GM19468 (cell line): ENCODE data around the gene LETM1.

Source experiments
- ATAC-seq: cut with Tn5 transposase; IDR thresholded peaks from one replicate; pipeline ENCODE4 v1.9.1; 2021; ENCODE audit warnings: mild to moderate bottlenecking, moderate library complexity, moderate number of reproducible peaks; ENCODE audit not compliant: unreplicated experiment; ENCODE audit errors: extremely low read depth

Gene LETM1

GRCh38 chr4:1784789-1785591 is 71.0 kb downstream of the LETM1 start:
- no peak for ATAC-seq

GRCh38 chr4:1784395-1784788 is 71.6 kb downstream of the LETM1 start:
- ATAC-seq: no peak

- no peak for ATAC-seq
These were observed 72.0 kb downstream of the LETM1 start for GRCh38 chr4:1783970-1784369.

GRCh38 chr4:1783015-1783414 is 72.9 kb downstream of the LETM1 start:
- no peak for ATAC-seq

GRCh38 chr4:1780435-1780834 is 75.5 kb downstream of the LETM1 start:
- ATAC-seq: no peak

- no peak for ATAC-seq
These were observed 76.2 kb downstream of the LETM1 start for GRCh38 chr4:1779588-1780382.

- no peak for ATAC-seq
These were observed 77.1 kb downstream of the LETM1 start for GRCh38 chr4:1778642-1779392.

- ATAC-seq: no peak
These were observed 77.9 kb downstream of the LETM1 start for GRCh38 chr4:1777822-1778641.

- ATAC-seq: no peak
These were observed 79.3 kb downstream of the LETM1 start for GRCh38 chr4:1776521-1777161.

GRCh38 chr4:1775731-1776500 is 80.0 kb downstream of the LETM1 start:
- ATAC-seq: no peak

GRCh38 chr4:1773754-1774153 is 82.2 kb downstream of the LETM1 start:
- no peak for ATAC-seq

- ATAC-seq: no peak
These were observed 83.0 kb downstream of the LETM1 start for GRCh38 chr4:1772853-1773538.

- ATAC-seq: no peak
These were observed 84.2 kb downstream of the LETM1 start for GRCh38 chr4:1771555-1772305.

- no peak for ATAC-seq
These were observed 85.1 kb downstream of the LETM1 start for GRCh38 chr4:1770791-1771231.

- ATAC-seq: no peak
These were observed 85.7 kb downstream of the LETM1 start for GRCh38 chr4:1770245-1770644.

GRCh38 chr4:1769692-1770091 is 86.3 kb downstream of the LETM1 start:
- ATAC-seq: no peak

GRCh38 chr4:1768367-1769034 is 87.5 kb downstream of the LETM1 start:
- no peak for ATAC-seq
